Rectal smooth muscle tissue (tissue), 1 donor: ENCODE results near the gene PLEKHO2.

Experiments used
- H3K27ac ChIP-seq: one replicate; pipeline ENCODE4 v1.7.0; 2013; ENCODE audit warnings: low read depth, low read length, inconsistent platforms
- H3K27me3 ChIP-seq: one replicate; pipeline ENCODE4 v1.7.0; 2013; ENCODE audit warnings: low read length; ENCODE audit not compliant: control insufficient read depth, insufficient read depth
- H3K36me3 ChIP-seq: one replicate; pipeline ENCODE4 v1.7.0; 2013; ENCODE audit warnings: low read length; ENCODE audit not compliant: control insufficient read depth, insufficient read depth
- H3K4me1 ChIP-seq: one replicate; pipeline ENCODE4 v1.7.0; 2013; ENCODE audit warnings: low read length; ENCODE audit not compliant: control insufficient read depth, insufficient read depth
- H3K4me3 ChIP-seq: one replicate; pipeline ENCODE4 v1.7.0; 2013; ENCODE audit warnings: low read length
- H3K9ac ChIP-seq: one replicate; pipeline ENCODE4 v1.7.0; 2013; ENCODE audit warnings: low read length

Gene PLEKHO2

GRCh38 chr15:64903326-64903950 is 61.7 kb downstream of the PLEKHO2 start:
- H3K4me1 ChIP-seq: peaks cover 3% of the 10 kb centered on the region
- H3K9ac ChIP-seq: no peak overlapping the region
- no peak overlapping the region for H3K27ac ChIP-seq
- H3K36me3 ChIP-seq: no peaks in the 10 kb centered on the region
- no peak overlapping the region for H3K4me3 ChIP-seq
- no peaks in the 10 kb centered on the region for H3K27me3 ChIP-seq

DNA sequence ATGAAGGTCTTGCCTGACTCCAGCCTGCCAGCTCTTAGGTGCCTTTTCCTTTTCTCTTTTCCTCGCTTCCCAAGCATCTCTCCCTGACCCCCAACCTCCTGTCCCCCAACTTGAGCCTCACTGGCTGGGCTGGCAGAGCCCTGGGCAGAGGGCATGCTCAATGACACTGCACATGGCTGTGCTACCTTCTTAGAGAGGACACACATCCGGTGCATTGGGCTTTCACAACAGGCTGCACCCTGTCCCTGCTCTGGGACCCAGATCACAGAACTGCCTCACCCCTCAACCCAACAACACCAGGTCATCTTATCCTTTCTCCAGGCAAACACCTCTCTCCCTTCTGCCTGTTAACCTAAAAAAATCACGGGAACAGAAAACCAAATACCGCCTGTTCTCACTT is 62.5 kb downstream of the PLEKHO2 start:
- no peak overlapping the region for H3K9ac ChIP-seq
- no peaks in the 10 kb centered on the region for H3K27me3 ChIP-seq
- H3K4me3 ChIP-seq: no peak overlapping the region
- no peaks in the 10 kb centered on the region for H3K36me3 ChIP-seq
- peaks cover 3% of the 10 kb centered on the region for H3K4me1 ChIP-seq
- H3K27ac ChIP-seq: no peak overlapping the region

DNA sequence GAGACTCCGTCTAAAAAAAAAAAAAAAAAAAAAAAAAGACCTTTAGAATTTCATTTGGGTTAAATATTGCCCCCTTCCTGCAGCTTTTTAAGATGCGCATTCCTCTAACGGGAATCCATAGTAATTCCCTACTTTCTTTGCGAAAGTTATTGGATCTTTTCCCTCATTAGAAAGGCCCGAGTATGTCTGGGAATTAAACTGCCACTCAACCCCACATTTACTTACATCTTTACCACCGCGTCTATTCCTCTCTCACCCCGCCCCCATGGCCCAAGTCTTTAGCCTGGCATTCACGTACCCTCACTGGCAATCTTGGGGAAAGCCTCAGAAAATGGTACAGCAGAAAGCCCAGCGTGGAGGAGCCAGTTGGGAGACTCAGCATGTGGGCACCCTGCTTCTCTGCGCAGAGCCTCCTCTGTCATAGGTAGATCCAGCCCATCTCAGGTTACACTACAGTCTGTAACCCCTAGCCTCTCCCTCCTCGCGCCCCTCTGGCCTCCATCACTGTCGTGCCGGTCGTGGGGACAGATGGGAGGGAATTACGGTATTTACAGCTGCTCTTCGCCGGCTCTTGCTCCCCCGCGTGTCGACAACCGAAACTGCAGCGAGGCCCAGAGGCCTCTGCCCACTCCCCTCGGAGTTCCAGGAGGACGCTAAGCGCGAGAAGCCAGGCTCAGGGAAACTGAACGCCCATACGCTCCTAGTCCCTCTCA is 63.6 kb downstream of the PLEKHO2 start:
- Histone ChIP-seq H3K9ac (peak overlapping the region; percentile 10), H3K36me3 (no peaks in the 10 kb centered on the region), H3K27ac (no peak overlapping the region), H3K4me3 (peak overlapping the region; percentile 59), H3K4me1 (peaks cover 3% of the 10 kb centered on the region), H3K27me3 (no peaks in the 10 kb centered on the region)

DNA sequence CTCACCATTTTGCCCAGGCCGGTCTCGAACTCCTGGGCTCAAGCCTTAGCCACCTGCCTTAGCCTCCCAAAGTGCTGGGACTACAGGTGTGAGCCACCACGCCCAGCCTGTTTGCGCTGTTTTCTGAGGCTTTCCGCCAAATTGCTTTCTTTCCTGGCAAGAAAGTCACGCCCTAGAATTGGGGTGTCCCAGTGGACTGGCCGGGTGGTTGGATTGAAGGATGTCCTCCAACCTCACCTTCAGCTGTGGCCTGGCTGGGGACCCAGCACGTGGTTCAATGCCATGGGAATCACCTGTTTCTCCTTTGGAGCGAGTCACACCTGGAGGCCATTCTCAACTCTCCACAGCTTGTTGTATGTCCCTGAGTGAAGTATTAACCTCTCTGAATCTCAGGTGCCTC is 64.2 kb downstream of the PLEKHO2 start:
- no peak overlapping the region for H3K27ac ChIP-seq
- no peaks in the 10 kb centered on the region for H3K36me3 ChIP-seq
- peaks cover 3% of the 10 kb centered on the region for H3K4me1 ChIP-seq
- H3K4me3 ChIP-seq: no peak overlapping the region
- H3K9ac ChIP-seq: no peak overlapping the region
- no peaks in the 10 kb centered on the region for H3K27me3 ChIP-seq

- peaks cover 8% of the 10 kb centered on the region for H3K4me1 ChIP-seq
- no peak overlapping the region for H3K27ac ChIP-seq
- no peak overlapping the region for H3K9ac ChIP-seq
- H3K27me3 ChIP-seq: no peaks in the 10 kb centered on the region
- no peaks in the 10 kb centered on the region for H3K36me3 ChIP-seq
- H3K4me3 ChIP-seq: no peak overlapping the region
Observed at GRCh38 chr15:64906402-64906801, 64.7 kb downstream of the PLEKHO2 start.

DNA sequence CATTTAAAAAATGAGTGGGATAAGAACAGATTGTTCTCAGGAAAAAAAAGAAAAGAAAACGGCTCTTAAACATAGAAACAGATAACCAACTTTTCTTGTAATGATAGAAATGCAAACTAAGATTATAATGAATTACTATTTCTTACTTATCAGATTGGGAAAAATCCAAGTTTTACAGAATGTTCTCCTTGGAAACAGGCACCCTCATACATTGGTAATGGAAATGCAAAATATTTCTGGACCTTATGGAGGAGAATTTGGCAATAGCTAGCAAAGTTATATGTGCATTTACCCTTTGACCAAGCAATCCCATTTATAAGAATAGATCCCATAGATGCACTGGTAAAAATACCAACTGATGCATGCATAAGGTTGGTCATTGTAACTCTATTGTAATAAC is 66.3 kb downstream of the PLEKHO2 start:
- Histone ChIP-seq H3K9ac (no peak overlapping the region), H3K4me1 (peaks cover 8% of the 10 kb centered on the region), H3K4me3 (no peak overlapping the region), H3K27me3 (no peaks in the 10 kb centered on the region), H3K36me3 (no peaks in the 10 kb centered on the region), H3K27ac (no peak overlapping the region)

GRCh38 chr15:64909546-64909945 is 67.8 kb downstream of the PLEKHO2 start:
- Histone ChIP-seq H3K9ac (no peak overlapping the region), H3K27ac (no peak overlapping the region), H3K4me1 (peaks cover 8% of the 10 kb centered on the region), H3K36me3 (no peaks in the 10 kb centered on the region), H3K4me3 (no peak overlapping the region), H3K27me3 (no peaks in the 10 kb centered on the region)

- Histone ChIP-seq H3K4me3 (peak within 1 kb of the TSS; percentile 67), H3K36me3 (no peaks in the 10 kb centered on the region), H3K27ac (no peak within 1 kb of the TSS), H3K4me1 (peaks cover 5% of the 10 kb centered on the region), H3K27me3 (no peaks in the 10 kb centered on the region), H3K9ac (no peak within 1 kb of the TSS)
Observed at GRCh38 chr15:64911311-64912186, 69.8 kb downstream of the PLEKHO2 start, which contains the start of gene ANKDD1A. TSS of gene ANKDD1A (plus strand) at chr15:64911902. CDS start at chr15:64911931, 29 bp downstream.

DNA sequence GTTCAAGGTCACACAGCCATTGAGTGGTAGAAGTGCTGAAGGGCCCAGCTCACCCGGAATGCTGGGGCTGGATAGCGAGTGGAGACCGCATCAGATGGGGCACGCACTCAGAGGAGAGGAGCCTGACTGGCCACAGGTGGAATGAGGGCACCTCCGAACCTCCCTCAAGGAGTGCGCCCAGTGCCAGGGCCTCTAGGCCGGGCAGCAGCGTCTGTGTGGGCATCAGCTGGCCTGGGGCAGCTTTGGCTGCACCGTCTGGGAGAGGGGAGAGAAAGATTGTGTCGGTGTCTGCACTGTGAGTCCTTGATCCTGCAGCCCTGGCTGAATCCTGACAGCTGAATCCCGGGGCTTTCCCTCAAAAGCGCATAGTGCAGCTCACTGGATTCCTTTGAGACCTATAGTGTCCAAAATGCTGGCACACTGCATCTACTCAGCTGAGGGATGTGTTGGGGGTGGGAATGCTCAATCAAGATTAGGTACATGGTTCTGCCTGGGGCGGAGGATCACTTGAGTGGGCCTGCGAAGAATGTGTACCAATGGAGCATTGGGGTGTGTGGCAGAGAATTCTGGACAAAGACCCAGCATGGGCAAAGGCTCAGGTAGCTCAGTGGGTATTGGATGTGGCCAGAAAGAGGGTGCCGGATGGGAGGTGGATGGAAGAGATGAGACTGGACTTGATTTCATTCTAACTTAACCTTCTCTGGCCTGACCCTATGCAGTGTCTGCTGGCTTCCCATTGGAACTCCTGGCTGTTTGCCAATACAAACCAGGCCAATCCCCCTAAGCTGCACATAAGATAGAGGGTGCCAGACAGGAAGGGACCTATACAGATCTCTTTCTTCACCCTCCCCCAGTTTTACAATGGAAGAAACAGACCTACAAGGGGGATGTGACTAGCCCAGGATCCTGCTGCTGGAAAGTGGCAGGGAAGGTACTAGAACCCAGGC is 70.9 kb downstream of the PLEKHO2 start:
- H3K4me3 ChIP-seq: peak overlapping the region; percentile 67
- H3K4me1 ChIP-seq: peaks cover 5% of the 10 kb centered on the region
- H3K36me3 ChIP-seq: no peaks in the 10 kb centered on the region
- no peak overlapping the region for H3K27ac ChIP-seq
- no peak overlapping the region for H3K9ac ChIP-seq
- no peaks in the 10 kb centered on the region for H3K27me3 ChIP-seq

GRCh38 chr15:64915518-64916227 is 74.0 kb downstream of the PLEKHO2 start:
- Histone ChIP-seq H3K27ac (no peak overlapping the region), H3K4me1 (peaks cover 5% of the 10 kb centered on the region), H3K9ac (no peak overlapping the region), H3K4me3 (no peak overlapping the region), H3K36me3 (no peaks in the 10 kb centered on the region), H3K27me3 (no peaks in the 10 kb centered on the region)

DNA sequence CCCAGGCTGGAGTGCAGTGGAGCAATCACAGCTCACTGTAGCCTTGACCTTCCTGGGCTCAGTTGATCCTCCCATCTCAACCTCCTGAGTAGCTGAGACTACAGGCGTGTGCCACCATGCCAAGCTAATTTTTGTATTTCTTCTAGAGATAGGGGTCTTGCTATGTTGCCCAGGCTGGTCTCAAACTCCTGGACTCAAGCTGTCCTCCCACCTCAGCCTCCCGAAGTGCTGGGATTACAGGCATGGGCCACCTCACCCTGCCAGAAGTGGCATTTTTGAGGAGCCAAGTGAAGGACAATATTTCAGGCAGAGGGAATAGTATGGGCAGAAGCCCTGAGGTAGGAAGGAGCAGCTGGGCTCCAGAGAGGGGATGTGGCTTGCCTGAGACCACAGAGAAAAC is 74.7 kb downstream of the PLEKHO2 start:
- H3K4me3 ChIP-seq: no peak overlapping the region
- no peaks in the 10 kb centered on the region for H3K27me3 ChIP-seq
- peaks cover under 1% of the 10 kb centered on the region for H3K4me1 ChIP-seq
- no peaks in the 10 kb centered on the region for H3K36me3 ChIP-seq
- H3K27ac ChIP-seq: no peak overlapping the region
- H3K9ac ChIP-seq: no peak overlapping the region
